ENCODE measurements around the gene UIMC1. TPM values are rescaled to one million over a fixed set of nuclear protein-coding genes. Genes with fewer than 3 reads are reported as not detected.

UIMC1 gene
- total and polyA plus RNA-seq, 2 of the 4 experiments (the other 2 are of a cell fraction): 19.5 to 27.6 TPM

DNA sequence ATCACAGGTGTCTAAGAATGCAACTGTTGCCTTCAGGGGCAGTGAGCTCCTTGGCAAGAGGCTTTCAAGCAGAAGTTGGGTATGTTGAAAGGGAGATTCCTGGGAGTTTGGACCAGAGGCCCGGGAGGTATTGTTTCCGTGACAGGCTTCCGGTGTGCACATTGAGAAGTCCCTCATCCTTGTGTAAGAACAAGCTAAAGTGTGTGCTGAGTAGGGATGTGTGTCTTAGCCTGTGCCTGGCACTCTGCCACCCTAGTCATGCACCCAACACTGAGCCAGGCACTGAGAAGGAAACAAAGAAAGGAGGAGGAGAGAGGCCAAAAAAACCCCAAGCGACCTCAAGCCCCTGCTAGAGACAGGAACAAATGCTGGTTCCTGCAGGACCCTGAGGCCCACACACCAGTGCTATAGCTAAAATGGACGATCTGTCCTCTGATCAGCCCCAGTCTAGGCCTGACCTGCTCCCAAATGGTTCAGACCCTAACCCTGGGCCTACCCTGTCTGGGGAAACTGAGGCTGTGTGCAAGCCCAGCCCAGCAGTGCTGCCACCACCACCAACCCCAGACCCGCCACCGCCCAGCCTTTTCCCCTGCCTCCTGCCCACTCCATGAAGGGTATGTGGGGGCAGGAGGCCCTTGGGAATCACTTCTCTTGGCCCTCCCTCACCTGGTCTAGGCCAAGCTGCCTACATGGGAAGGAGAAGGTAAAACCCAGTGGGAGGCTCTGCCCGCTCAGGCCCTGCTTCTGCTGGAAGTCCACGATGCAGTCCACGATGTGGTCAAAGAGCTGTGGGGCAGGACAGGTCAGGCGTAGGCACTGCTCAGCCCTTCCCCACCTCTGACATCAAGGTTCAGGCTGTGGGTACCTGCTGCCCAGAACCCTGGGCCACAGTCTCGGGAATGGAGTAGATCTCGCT lies 120.0 kb downstream of the UIMC1 start (continued):
- no peak for TF ChIP-seq CEBPB (IDR thresholded peaks at IDR 0.05; ENCODE audit: low read depth, low read length)

DNA sequence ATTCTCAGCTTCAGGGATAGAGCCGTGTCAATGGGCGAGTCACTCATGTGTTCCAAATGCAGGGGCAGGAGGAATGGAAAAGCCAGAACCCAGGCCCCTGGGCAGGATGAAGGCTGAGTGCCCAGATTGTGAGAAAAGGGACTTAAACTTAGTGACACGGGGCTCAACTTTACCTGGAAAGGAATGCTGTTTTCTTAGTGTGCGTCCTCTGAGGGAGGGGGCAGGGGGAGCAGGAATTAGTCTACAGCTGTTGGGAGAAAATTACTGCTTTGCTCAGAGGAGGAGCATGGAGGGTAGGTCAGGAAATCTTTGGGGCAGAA lies 122.0 kb downstream of the UIMC1 start:
- Histone ChIP-seq H3K27me3 (ENCODE audit: control insufficient read depth, insufficient read depth, low read length) (peaks cover 35% of the 10 kb centered on the region), H4K8ac (ENCODE audit: low read depth in 2 of 2, low read length in 2 of 2) (no peak overlapping the region), H2AK9ac (replicated peaks; ENCODE audit: low read depth, low read length, poor library complexity) (no peak overlapping the region), H2BK15ac (ENCODE audit: low read depth, low read length) (no peak overlapping the region), H3K4me1 (ENCODE audit: control insufficient read depth, insufficient read depth, low read length) (no peaks in the 10 kb centered on the region), H4K5ac (ENCODE audit: low read depth, low read length) (no peak overlapping the region), H3K23ac (ENCODE audit: low read depth, low read length) (no peak overlapping the region), H2BK120ac (ENCODE audit: low read depth, low read length) (no peak overlapping the region), H2AK5ac (ENCODE audit: low read depth, low read length) (no peak overlapping the region), H2BK5ac (ENCODE audit: low read depth, low read length, poor library complexity, severe bottlenecking) (no peak overlapping the region), H3K14ac (replicated peaks; ENCODE audit: low read depth, low read length) (no peak overlapping the region), H3K56ac (ENCODE audit: extremely low read depth, insufficient read depth, low read length) (no peak overlapping the region), H3K9me1 (ENCODE audit: insufficient read depth, low read length) (no peaks in the 10 kb centered on the region), H3K79me1 (ENCODE audit: low read depth in 1 of 2, low read length in 2 of 2) (no peaks in the 10 kb centered on the region), H3K9ac (ENCODE audit: low read depth, low read length) (no peak overlapping the region), H4K91ac (ENCODE audit: insufficient read depth, low read depth, low read length) (no peak overlapping the region), H3K36me3 (ENCODE audit: control insufficient read depth, insufficient read depth, low read length) (no peaks in the 10 kb centered on the region), H3K27ac (ENCODE audit: insufficient read depth, low read length) (no peak overlapping the region), H3K18ac (ENCODE audit: low read depth, low read length) (no peak overlapping the region), H3K9me3 (ENCODE audit: control insufficient read depth, insufficient read depth, low read length) (no peaks in the 10 kb centered on the region), H3K4me3 (ENCODE audit: insufficient read depth, low read depth, low read length) (no peak overlapping the region), H2AFZ (replicated peaks; ENCODE audit: low read length, poor library complexity) (no peak overlapping the region), H2BK20ac (ENCODE audit: low read depth, low read length) (no peak overlapping the region), H4K20me1 (ENCODE audit: insufficient read depth, low read length) (no peaks in the 10 kb centered on the region), H3K4me2 (ENCODE audit: low read depth, low read length) (no peak overlapping the region), H3K4ac (ENCODE audit: low read depth, low read length) (no peak overlapping the region)
- dilution Hi-C loops (cut with HindIII; ENCODE audit: low sequenced_read_pairs, unreplicated experiment): no loop called here
- DNase-seq (no peak), ATAC-seq (ENCODE audit: low read depth) (no peak)
- no TSS peak for BruUV-seq (replicated peaks)
- ChIA-PET POLR2A (ENCODE audit: unreplicated experiment) (no interaction called here), CTCF (no interaction called here)
- 100% methylated on average over 2 of the region's 4 CpGs; no CpG with 5 or more reads in 1 of the 2 experiments for WGBS, 2 experiments (ENCODE audit: extremely low coverage in 2 of 2, insufficient read length in 1 of 2)
- in situ Hi-C loops (cut with MboI; ENCODE audit: low sequenced_read_pairs): no loop called here
- intact Hi-C loops (cut with micrococcal nuclease): no loop called here
- no peak for TF ChIP-seq NFE2L2 (IDR thresholded peaks at IDR 0.05; ENCODE audit: low read depth, low read length)
- TF ChIP-seq MAZ (IDR thresholded peaks at IDR 0.05; ENCODE audit: borderline replicate concordance, low read depth, low read length): no peak
- TF ChIP-seq, protein P1, sequence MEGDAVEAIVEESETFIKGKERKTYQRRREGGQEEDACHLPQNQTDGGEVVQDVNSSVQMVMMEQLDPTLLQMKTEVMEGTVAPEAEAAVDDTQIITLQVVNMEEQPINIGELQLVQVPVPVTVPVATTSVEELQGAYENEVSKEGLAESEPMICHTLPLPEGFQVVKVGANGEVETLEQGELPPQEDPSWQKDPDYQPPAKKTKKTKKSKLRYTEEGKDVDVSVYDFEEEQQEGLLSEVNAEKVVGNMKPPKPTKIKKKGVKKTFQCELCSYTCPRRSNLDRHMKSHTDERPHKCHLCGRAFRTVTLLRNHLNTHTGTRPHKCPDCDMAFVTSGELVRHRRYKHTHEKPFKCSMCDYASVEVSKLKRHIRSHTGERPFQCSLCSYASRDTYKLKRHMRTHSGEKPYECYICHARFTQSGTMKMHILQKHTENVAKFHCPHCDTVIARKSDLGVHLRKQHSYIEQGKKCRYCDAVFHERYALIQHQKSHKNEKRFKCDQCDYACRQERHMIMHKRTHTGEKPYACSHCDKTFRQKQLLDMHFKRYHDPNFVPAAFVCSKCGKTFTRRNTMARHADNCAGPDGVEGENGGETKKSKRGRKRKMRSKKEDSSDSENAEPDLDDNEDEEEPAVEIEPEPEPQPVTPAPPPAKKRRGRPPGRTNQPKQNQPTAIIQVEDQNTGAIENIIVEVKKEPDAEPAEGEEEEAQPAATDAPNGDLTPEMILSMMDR (conservative IDR thresholded peaks at IDR 0.05; ENCODE audit: low read depth, low read length): no peak
- TF ChIP-seq SMC3 (IDR thresholded peaks at IDR 0.05; ENCODE audit: low read depth, low read length): no peak
- no peak for TF ChIP-seq FOS (IDR thresholded peaks at IDR 0.05; ENCODE audit: low read depth, low read length)
- TF ChIP-seq, protein P2, sequence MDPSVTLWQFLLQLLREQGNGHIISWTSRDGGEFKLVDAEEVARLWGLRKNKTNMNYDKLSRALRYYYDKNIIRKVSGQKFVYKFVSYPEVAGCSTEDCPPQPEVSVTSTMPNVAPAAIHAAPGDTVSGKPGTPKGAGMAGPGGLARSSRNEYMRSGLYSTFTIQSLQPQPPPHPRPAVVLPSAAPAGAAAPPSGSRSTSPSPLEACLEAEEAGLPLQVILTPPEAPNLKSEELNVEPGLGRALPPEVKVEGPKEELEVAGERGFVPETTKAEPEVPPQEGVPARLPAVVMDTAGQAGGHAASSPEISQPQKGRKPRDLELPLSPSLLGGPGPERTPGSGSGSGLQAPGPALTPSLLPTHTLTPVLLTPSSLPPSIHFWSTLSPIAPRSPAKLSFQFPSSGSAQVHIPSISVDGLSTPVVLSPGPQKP (IDR thresholded peaks at IDR 0.05; ENCODE audit: borderline replicate concordance, low read depth, low read length): no peak
- no peak for TF ChIP-seq RFX5 (IDR thresholded peaks at IDR 0.05; ENCODE audit: low read depth, low read length)
- no peak for TF ChIP-seq CEBPB (IDR thresholded peaks at IDR 0.05; ENCODE audit: low read depth, low read length)
- TF ChIP-seq MAFK (IDR thresholded peaks at IDR 0.05; ENCODE audit: low read depth, low read length): no peak
- no peak for TF ChIP-seq RCOR1 (IDR thresholded peaks at IDR 0.05; ENCODE audit: insufficient replicate concordance, low read length)
- TF ChIP-seq, protein P3, sequence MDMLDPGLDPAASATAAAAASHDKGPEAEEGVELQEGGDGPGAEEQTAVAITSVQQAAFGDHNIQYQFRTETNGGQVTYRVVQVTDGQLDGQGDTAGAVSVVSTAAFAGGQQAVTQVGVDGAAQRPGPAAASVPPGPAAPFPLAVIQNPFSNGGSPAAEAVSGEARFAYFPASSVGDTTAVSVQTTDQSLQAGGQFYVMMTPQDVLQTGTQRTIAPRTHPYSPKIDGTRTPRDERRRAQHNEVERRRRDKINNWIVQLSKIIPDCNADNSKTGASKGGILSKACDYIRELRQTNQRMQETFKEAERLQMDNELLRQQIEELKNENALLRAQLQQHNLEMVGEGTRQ (IDR thresholded peaks at IDR 0.05; ENCODE audit: low read depth, low read length): no peak
- no peak for TF ChIP-seq MXI1 (IDR thresholded peaks at IDR 0.05; ENCODE audit: borderline replicate concordance, low read depth, low read length)
- TF ChIP-seq POLR2A (IDR thresholded peaks at IDR 0.05; ENCODE audit: low read depth, low read length): no peak

Measured in IMR-90 (cell line).